ENCODE measurements around the gene CDA.
"Not testable (repeated sequence)": the region's sequence is repeated elsewhere in the genome, so short reads cannot be mapped to it uniquely, and the experiment has no call there.

Gene CDA

DNA sequence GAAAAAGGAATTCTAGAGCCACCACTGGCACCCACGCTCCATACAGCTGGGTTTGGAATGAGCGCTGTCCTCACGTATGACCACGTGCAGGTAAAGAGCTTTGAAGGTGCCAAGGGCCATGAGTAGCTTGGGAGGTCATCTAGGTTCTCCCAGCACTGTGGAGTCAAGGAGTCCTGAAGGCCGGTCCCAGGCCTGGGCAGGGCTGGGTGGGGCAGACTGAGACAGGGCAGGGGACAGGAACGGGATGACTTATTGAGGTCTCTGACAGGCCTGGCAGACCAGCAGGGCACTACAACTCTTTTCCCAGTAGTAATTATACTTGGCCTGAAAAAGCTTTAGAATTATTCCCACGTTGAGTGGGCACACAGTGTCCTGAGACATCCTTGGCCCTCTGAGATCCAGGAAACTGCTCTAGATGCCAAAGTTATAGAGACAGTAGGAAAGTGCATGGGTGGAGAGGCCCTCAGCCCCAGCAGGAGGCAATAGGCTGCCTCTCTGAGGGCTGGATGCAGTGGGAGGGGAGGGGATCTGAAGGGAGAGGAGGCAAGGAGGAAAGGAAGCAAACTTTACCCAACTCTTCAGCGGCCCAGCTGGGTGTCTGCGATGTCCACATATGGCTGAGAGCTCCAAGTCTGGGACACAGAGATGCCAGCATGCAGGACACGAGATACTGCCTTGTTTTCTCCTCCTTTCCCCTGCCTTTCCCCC lies 1.8 kb upstream of the CDA start:
- DNase-seq (ENCODE audit: low spot score) = no peak

GRCh38 chr1:20587661-20588053 lies 1.2 kb upstream of the CDA start:
- no peak for DNase-seq (ENCODE audit: low spot score)

DNA sequence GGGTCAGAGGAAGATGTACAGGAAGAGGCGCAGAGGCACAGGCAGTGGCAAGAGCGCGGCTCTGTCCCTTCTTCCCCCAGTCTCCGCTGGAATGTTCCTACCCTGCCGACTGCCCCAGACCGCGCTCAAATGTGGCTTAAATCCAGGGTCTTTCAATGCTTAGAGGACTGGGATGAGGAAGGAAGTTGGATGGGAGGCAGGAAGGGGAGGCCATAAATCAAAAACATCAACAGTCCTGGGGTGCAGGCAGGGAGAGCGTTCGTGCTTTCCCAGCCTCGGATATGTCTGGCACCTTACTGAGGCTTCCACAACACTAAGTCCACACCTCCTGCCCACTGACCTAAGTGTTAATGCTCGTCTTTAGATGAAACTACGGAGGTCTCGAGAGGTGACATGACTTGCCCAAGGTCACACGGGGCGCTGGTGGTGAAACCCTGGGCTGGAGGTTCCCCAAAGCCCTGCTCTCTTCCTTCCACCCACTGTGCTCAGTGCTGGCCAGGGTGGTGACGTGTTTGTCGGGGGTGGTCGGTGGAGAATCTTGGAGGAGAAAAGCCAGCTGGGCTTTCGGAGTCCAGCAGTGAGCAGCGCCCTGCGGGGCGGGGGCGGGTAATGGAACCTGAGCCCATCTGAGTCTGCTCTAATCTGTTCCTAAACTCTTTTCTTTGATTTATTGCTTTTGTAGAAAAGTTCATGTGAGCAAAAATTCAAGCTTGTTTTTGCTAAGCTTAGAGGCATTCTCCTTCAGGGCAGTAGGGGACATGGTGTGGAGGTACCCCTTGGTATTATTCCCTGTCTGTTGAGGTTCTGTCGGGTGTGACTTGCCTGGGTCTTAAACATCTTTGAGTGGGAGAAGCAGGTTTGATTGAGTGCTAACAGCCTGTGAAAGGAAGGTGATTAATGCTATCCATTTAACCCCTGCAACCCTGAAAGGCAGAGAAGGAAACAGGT lies 708 bp downstream of the CDA start:
- no peak for DNase-seq (ENCODE audit: low spot score)

DNA sequence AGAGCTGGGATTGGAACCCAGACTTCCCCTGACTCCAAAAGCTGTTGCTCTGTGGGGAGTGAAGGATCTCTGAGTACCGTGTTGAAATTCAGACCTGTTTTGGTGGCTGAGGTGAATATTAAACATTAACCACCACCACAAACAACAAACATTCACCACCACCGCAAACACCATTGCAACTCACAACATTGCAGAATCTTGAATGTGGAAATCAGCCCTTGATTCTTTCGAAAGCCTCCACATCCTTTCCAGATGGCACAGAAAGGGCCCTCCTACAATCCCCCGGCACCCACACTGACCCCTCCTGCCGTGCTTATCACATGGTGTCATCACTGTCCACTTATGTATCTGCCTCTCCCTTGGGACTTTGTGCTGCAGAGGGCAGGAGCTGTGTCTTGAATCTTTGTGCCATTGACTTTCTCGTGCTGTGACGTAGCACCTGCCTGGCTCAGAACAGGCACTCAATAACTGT lies 1.4 kb downstream of the CDA start:
- no peak for DNase-seq (ENCODE audit: low spot score)

GRCh38 chr1:20593756-20594155 lies 4.9 kb downstream of the CDA start:
- DNase-seq (ENCODE audit: low spot score) = no peak

GRCh38 chr1:20594746-20595145 lies 5.8 kb downstream of the CDA start:
- DNase-seq (ENCODE audit: low spot score) = no peak

GRCh38 chr1:20596106-20596505 lies 7.2 kb downstream of the CDA start:
- DNase-seq (ENCODE audit: low spot score) = no peak

GRCh38 chr1:20597650-20598049 lies 8.8 kb downstream of the CDA start:
- DNase-seq (ENCODE audit: low spot score) = no peak

- DNase-seq (ENCODE audit: low spot score) = no peak
Observed at GRCh38 chr1:20600156-20600555, 11.3 kb downstream of the CDA start.

DNA sequence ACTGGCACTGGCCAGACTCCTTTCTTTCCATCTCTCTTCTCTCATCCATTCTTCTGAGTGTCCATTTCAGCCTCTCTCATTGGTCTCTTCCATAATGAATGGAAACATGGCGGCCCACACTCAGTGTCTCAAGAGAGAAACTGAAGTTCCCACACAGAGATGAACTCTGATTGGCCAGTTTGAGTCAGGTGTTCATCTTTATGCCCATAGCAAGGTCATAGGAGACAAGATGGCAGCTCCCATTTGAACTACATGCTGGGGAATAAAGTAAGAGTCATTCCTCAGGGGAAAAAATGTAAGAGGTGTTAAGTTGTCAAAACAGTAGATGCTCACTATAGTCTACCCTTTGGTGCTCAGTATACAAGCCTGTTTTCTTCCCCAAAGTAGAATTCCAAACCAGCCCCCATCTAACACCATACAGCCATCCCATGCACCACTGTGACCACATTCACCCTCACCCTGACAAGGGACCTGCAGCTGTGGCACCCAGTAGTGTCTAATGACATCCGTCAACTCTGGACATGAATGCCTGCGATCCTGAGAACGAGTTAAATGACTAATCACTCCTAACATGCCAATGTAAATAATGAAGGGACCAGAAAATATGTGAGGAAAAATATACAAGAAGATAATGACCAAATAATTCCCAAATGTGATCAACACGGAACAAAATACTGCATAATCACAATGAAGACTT lies 12.4 kb downstream of the CDA start:
- no peak for DNase-seq (ENCODE audit: low spot score)

- no peak for DNase-seq (ENCODE audit: low spot score)
Observed at GRCh38 chr1:20602851-20603450, 14.1 kb downstream of the CDA start.

DNA sequence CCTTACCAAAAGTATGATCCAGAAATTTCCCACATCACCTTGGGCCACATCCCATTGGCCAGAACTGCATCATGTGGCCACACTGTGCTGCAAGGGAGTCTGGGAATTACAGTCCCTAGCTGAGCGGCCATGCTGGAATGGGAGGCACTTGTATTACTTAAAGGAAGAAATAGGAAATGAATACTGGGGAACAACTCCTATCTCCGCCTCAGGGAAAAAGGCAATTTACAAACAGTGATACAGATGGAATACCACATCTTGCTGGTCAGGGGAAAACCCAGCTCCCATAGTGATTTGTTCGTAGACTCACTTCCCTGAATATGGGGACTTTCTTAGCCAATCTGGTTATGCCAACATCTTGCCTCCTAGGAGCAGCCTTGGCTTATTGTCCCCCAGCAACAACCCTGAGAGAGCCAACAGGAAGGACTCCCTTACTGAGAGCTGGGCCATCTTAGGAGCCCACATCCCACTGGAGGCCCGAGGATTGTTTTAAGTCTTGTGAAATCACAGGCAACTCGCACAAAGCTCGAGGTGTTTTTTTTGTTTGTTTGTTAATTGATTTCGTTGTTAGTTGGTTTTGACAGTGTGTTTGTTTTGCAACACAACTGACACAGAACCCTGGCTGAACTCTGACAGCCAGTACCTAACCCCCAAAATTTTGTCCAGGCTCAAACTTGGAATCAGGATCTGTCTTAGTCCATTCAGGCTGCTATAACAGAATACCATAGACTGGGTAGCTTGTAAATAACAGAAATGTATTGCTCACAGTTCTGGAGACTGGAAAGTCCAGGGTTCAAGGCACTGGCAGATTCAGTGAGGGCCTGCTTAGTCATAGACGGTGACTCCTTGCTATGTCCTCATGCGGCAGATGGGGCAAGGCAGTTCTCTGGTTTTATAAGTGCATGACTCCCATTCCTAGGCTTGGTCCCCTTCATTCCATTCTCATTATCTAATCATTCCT lies 14.9 kb downstream of the CDA start:
- no peak for DNase-seq (ENCODE audit: low spot score)

GRCh38 chr1:20604678-20605077 lies 15.8 kb downstream of the CDA start:
- DNase-seq (ENCODE audit: low spot score) = no peak

DNA sequence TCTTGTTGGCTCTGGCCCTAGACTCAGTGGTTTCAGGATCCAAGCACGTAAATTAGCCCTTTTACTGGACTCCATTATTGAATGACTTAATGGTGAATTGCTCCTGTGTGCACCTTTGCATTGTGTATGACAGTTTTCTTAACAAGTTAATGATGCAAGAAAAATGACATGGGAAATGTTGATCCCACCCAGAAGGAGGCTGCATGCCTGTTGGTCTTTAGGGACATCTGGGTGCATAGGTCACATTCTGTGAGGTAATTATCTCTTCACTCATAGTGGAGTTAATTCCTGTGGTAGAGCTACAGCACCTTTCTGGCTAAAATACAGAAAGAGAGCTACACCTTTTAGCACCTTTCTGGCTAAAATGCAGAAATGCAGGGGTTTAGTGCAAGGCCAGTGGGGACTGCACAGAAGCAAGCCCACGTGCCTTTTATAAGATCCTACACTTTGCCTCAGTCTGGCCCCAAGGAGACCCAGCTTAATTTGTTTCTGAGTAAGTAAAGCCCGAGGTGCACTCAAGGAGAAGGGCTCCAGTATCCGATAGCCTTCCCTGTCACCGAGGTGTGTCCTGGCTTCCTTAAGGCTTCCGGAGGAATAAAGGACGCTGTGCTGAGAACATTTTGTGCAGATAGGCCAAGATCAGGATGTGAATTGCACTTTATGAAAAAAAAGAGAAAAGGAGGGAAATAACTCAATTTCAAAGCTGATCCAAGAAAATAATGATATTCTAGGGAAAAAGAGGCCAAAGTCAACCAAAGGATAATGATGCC lies 18.1 kb downstream of the CDA start:
- not testable (repeated sequence) for DNase-seq (ENCODE audit: low spot score)

DNA sequence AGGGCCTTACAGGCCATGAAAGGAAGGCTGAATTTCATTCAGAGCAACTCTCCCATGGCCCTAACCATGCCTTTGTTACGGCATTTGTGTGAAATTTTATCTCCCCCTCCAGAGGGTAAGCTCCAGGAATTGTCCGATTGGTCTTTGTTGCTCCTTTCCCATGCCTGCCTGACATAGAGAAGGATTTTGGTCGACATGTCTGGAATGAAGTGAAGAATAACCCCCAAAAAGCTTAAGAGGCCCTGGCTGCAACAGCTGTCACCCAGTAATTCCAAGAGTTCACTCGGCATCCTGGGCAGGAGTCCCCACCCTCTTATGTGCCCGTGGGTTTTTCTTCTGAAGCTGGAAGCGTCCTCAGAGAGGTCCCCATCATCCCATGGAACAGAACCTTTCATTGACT lies 20.6 kb downstream of the CDA start:
- DNase-seq (ENCODE audit: low spot score) = no peak

DNA sequence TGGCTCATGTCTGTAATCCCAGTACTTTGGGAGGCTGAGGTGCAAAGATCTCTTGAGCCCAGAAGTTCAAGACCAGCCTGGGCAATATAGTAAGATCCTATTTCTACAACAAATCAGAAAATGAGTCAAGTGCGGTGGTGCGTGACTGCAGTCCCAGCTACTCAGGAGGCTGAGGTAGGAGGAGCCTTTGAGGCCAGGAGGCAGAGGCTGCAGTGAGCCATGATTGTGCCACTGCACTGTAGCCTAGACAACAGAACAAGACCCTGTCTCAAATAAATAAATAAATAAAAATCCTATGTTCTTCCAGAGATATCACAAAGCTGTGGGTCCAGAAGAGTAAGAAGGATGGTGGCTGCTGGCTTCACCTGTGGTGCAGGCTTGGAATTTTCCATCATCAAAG lies 22.1 kb downstream of the CDA start:
- DNase-seq (ENCODE audit: low spot score) = no peak

DNA sequence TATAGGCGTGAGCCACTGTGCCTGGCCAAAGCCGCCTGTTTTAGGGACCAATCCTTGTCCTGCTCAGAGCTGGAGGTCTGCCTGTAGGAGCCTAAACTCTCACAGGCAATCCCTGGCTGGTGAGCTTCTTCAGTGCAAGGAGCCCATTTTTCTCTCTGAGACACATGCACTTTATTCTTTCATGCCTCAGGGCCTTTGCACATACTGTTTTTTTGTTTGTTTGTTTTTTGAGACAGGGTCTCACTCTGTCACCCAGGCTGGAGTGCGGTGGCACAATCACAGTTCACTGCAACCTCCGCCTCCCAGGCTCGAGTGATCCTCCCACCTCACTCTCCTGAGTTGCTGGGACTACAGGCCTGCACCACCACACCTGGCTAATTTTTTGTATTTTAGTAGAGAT lies 22.8 kb downstream of the CDA start:
- no peak for DNase-seq (ENCODE audit: low spot score)

- no peak for DNase-seq (ENCODE audit: low spot score)
Observed at GRCh38 chr1:20612221-20612746, 23.4 kb downstream of the CDA start.

DNA sequence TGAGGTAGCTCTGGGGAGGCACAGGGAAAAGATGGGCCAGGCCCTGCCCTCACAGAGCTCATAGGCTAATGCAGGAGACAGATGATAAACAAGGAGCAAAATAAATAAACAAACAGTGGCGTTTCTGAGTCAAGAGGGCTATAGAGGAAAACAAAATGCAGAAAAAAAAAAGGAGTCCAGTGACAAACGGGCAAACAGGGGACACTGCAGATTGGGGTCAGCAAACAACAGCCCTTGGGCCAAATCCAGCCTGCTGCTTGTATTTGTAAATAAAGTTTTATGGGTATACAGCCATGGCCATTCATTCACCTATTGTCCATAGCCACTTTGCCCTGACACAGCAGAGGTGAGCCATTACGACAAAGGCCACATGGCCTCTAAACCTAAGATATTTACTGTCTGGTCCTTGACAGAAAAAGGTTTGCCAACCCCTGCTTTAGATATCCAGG lies 25.3 kb downstream of the CDA start:
- no peak for DNase-seq (ENCODE audit: low spot score)
